ENCODE measurements around the gene INVS. TPM values are rescaled to one million over a fixed set of nuclear protein-coding genes. Genes with fewer than 3 reads are reported as not detected.

Gene INVS
- total RNA-seq, 1 donor from 2014 or later: 21.9 TPM

DNA sequence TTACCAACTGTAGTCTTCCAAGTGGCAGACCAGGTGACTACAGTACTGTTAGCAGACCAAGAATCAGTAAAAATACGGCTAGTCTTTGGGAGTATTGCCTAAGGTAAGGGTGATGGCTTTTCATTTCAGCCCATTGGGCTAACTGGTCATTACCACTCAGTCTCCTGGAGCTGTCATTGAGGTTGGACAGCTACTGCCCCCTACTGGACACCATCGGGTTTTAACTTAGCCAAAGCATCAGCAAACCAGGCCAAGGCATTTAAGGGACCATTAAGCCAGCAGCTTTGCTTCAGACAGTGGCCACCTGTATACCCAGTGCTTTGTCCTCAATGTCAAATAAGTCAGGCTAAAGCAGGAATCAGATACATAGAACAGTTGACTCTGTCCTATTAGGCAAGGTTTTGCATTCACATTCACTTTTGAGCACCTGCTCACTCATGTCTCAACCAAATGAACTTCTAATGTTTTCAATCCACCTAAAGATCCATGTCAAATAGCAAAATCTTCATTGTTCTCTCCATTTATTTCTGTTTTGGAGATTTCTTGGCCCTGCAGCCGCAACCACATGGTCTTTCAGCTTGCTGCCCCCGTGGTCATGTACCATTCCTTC lies 117.2 kb downstream of the INVS start:
- Histone ChIP-seq H3K9me3 (no peaks in the 10 kb centered on the region), H3K36me3 (no peaks in the 10 kb centered on the region), H3K27me3 (no peaks in the 10 kb centered on the region), H3K4me1 (no peaks in the 10 kb centered on the region), H3K4me3 (no peak overlapping the region), H3K27ac (no peak overlapping the region)
- peak; percentile 7 to 34 (median 33) for TF ChIP-seq CTCF (IDR thresholded peaks at IDR 0.05)
- TF ChIP-seq POLR2A (IDR thresholded peaks at IDR 0.05): no peak
- no peak for TF ChIP-seq POLR2AphosphoS5 (IDR thresholded peaks at IDR 0.05; ENCODE audit: insufficient read depth in 1 of 2, low read depth in 1 of 2)
- no peak for DNase-seq (ENCODE audit: extremely low spot score in 2 of 2)
- intact Hi-C loops (cut with DNase I): no loop called here

GRCh38 chr9:100217536-100217935 lies 118.5 kb downstream of the INVS start:
- no peak for TF ChIP-seq CTCF (IDR thresholded peaks at IDR 0.05)
- no peak for DNase-seq (ENCODE audit: extremely low spot score in 2 of 2)
- Histone ChIP-seq H3K4me1 (no peaks in the 10 kb centered on the region), H3K27ac (no peak overlapping the region), H3K36me3 (no peaks in the 10 kb centered on the region), H3K9me3 (no peaks in the 10 kb centered on the region), H3K27me3 (no peaks in the 10 kb centered on the region), H3K4me3 (no peak overlapping the region)
- intact Hi-C loops (cut with DNase I): no loop called here

- intact Hi-C loops (cut with DNase I): no loop called here
- no peak overlapping the region for H3K4me3 ChIP-seq
- H3K27ac ChIP-seq: no peak overlapping the region
- no peaks in the 10 kb centered on the region for H3K36me3 ChIP-seq
- H3K4me1 ChIP-seq: no peaks in the 10 kb centered on the region
- TF ChIP-seq POLR2A (IDR thresholded peaks at IDR 0.05) (no peak), CTCF (IDR thresholded peaks at IDR 0.05) (no peak), POLR2AphosphoS5 (IDR thresholded peaks at IDR 0.05; ENCODE audit: insufficient read depth in 1 of 2, low read depth in 1 of 2) (no peak)
- H3K9me3 ChIP-seq: no peaks in the 10 kb centered on the region
- no peak for DNase-seq (ENCODE audit: extremely low spot score in 2 of 2)
- H3K27me3 ChIP-seq: no peaks in the 10 kb centered on the region
Measured at GRCh38 chr9:100219347-100219746, 120.3 kb downstream of the INVS start.

- intact Hi-C loops (cut with DNase I): no loop called here
- Histone ChIP-seq H3K27me3 (no peaks in the 10 kb centered on the region), H3K27ac (no peak overlapping the region), H3K4me1 (no peaks in the 10 kb centered on the region), H3K36me3 (no peaks in the 10 kb centered on the region), H3K4me3 (no peak overlapping the region), H3K9me3 (no peaks in the 10 kb centered on the region)
- no peak for DNase-seq (ENCODE audit: extremely low spot score in 2 of 2)
- TF ChIP-seq POLR2AphosphoS5 (IDR thresholded peaks at IDR 0.05; ENCODE audit: insufficient read depth in 1 of 2, low read depth in 1 of 2): no peak
Measured at GRCh38 chr9:100220936-100221335, 121.9 kb downstream of the INVS start.

DNA sequence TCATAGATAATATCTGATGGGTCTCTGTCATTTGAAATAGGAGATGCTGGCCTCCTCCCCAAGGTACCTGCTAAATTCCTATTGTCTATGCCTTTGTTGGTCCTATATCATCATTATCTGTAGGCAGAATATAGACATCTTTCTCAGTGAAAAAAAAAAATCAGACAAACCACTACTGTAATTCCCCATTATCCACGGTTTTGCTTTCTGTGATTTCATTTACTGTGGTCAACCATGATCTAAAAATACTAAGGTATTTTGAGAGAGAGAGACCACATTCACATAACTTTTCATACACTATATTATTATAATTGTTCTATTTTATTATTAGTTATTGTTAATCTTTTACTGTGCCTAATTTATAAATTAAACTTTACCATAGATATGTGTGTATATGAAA lies 122.5 kb downstream of the INVS start:
- Histone ChIP-seq H3K4me1 (no peaks in the 10 kb centered on the region), H3K4me3 (no peak overlapping the region), H3K9me3 (no peaks in the 10 kb centered on the region), H3K36me3 (no peaks in the 10 kb centered on the region), H3K27ac (no peak overlapping the region), H3K27me3 (no peaks in the 10 kb centered on the region)
- TF ChIP-seq CTCF (IDR thresholded peaks at IDR 0.05): no peak
- no peak for TF ChIP-seq POLR2AphosphoS5 (IDR thresholded peaks at IDR 0.05; ENCODE audit: insufficient read depth in 1 of 2, low read depth in 1 of 2)
- no peak for TF ChIP-seq POLR2A (IDR thresholded peaks at IDR 0.05)
- no peak for DNase-seq (ENCODE audit: extremely low spot score in 2 of 2)
- intact Hi-C loops (cut with DNase I): no loop called here
